OCI-LY3 (cell line): ENCODE results near the gene GPR15LG.
A peak's percentile ranks its signal among the peaks of the same experiment; 100 is the strongest.

Experiments used
- H2AFZ ChIP-seq: fragments of 200-600, 300-600 bp; shearing (Covaris generic); 2 replicates; pipeline ENCODE4 v1.6.0; 2014; ENCODE audit warnings: antibody characterized with exemption, low read depth, low read length
- H3K27ac ChIP-seq: fragments of 200-600, 300-600 bp; sonication (generic); 2 replicates; pipeline ENCODE4 v1.5.1; 2014; ENCODE audit warnings: mild to moderate bottlenecking, low read length, moderate library complexity, mixed read lengths
- H3K27me3 ChIP-seq: fragments of 200-600, 300-600 bp; sonication (generic); 2 replicates; pipeline ENCODE4 v1.6.1; 2014; ENCODE audit warnings: low read depth, low read length, mixed read lengths
- H3K36me3 ChIP-seq: fragments of 200-600, 300-600 bp; sonication (generic); replicated peaks from 2 replicates; pipeline ENCODE3; 2014; ENCODE audit warnings: low read depth, low read length, mixed read lengths
- H3K4me1 ChIP-seq: fragments of 300-600, 200-600 bp; sonication (generic); 2 replicates; pipeline ENCODE4 v1.6.1; 2014; ENCODE audit warnings: low read length, mixed read lengths
- H3K4me2 ChIP-seq: fragments of 200-600, 300-600 bp; sonication (generic); 2 replicates; pipeline ENCODE4 v1.6.1; 2014; ENCODE audit warnings: low read length, mixed read lengths
- H3K4me3 ChIP-seq: fragments of 300-600, 200-600 bp; sonication (generic); 2 replicates; pipeline ENCODE4 v1.5.1; 2014; ENCODE audit warnings: antibody characterized with exemption, mild to moderate bottlenecking, low read length, moderate library complexity
- H3K79me2 ChIP-seq: fragments of 300-600, 200-600 bp; shearing (Covaris generic); 2 replicates; pipeline ENCODE4 v1.6.1; 2014; ENCODE audit warnings: mild to moderate bottlenecking, low read length, mixed read lengths
- H3K9ac ChIP-seq: fragments of 300-600, 200-600 bp; shearing (Covaris generic); 2 replicates; pipeline ENCODE4 v1.6.0; 2014; ENCODE audit warnings: mild to moderate bottlenecking, low read length, moderate library complexity
- H3K9me3 ChIP-seq: fragments of 200-600, 300-600 bp; shearing (Covaris generic); 2 replicates; pipeline ENCODE4 v1.6.1; 2014; ENCODE audit warnings: low read length, mixed read lengths; ENCODE audit not compliant: insufficient read depth
- H4K20me1 ChIP-seq: fragments of 200-600, 300-600 bp; sonication (generic); 2 replicates; pipeline ENCODE4 v1.6.1; 2016; ENCODE audit warnings: low read length, mixed read lengths; ENCODE audit not compliant: insufficient read depth
- EZH2phosphoT487 ChIP-seq: fragments of 200-600 bp; shearing (Covaris generic); IDR thresholded peaks from 2 replicates; pipeline ENCODE4 v1.6.1; 2018; ENCODE audit warnings: antibody characterized with exemption, mixed run types, low read depth
- TF ChIP-seq, protein P1 (sequence below): fragments of 200-600, 300-600 bp; sonication (generic); IDR thresholded peaks from 2 replicates; pipeline ENCODE4 v1.5.1; 2014; ENCODE audit warnings: antibody characterized with exemption, low read length, low read depth

The GPR15LG gene

DNA sequence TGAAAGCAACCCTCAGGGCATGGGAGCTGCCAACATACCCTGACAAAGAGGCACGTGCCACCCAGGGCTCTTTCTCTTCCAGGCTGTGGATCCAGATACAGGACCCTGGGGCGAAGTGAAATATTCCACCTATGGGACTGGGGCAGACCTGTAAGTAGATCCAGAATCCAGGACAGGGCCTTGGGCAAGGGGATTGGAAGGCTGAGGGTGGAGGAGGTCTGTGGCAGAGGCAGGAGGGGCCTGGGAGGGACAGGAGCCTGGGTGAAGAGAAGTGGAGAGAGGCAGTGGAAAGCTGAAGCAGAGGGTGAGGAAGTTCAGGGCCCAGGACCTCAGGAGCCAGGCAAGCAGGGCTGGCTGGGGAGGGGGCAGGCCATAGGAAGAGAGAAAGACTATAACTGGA lies 38.0 kb downstream of the GPR15LG start:
- Histone ChIP-seq H3K9ac (no peak overlapping the region), H4K20me1 (no peaks in the 10 kb centered on the region), H3K4me2 (no peak overlapping the region), H3K4me1 (0 out of 2 replicates have a peak, but pooled peaks cover 4% of the 10 kb centered on the region), H3K36me3 (no peaks in the 10 kb centered on the region), H3K4me3 (no peak overlapping the region), H3K79me2 (no peaks in the 10 kb centered on the region), H2AFZ (no peak overlapping the region), H3K27me3 (peaks cover 15% of the 10 kb centered on the region; the same call in 1 of the 2 replicates), H3K27ac (no peak overlapping the region), H3K9me3 (no peaks in the 10 kb centered on the region)
- TF ChIP-seq EZH2phosphoT487 = no peak
- TF ChIP-seq, protein P1, sequence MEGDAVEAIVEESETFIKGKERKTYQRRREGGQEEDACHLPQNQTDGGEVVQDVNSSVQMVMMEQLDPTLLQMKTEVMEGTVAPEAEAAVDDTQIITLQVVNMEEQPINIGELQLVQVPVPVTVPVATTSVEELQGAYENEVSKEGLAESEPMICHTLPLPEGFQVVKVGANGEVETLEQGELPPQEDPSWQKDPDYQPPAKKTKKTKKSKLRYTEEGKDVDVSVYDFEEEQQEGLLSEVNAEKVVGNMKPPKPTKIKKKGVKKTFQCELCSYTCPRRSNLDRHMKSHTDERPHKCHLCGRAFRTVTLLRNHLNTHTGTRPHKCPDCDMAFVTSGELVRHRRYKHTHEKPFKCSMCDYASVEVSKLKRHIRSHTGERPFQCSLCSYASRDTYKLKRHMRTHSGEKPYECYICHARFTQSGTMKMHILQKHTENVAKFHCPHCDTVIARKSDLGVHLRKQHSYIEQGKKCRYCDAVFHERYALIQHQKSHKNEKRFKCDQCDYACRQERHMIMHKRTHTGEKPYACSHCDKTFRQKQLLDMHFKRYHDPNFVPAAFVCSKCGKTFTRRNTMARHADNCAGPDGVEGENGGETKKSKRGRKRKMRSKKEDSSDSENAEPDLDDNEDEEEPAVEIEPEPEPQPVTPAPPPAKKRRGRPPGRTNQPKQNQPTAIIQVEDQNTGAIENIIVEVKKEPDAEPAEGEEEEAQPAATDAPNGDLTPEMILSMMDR = no peak

DNA sequence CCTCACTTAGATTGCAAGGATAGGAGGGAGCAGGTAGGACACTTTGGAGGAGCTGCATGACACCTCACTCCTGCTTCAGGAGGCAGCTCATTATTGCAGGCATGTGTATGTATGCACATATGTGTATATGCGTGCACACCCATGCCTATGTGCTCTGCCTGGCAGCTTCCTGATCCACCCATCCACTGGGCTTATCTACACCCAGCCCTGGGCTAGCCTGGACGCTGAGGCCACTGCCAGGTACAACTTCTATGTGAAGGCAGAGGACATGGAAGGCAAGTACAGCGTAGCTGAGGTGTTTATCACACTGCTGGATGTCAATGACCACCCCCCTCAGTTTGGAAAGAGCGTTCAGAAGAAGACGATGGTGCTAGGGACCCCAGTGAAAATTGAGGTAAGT lies 38.4 kb downstream of the GPR15LG start:
- no peak overlapping the region for H2AFZ ChIP-seq
- H3K27ac ChIP-seq = no peak overlapping the region
- H3K36me3 ChIP-seq = no peaks in the 10 kb centered on the region
- peaks cover 10% of the 10 kb centered on the region; the same call in 1 of the 2 replicates for H3K27me3 ChIP-seq
- H3K4me1 ChIP-seq = 0 out of 2 replicates have a peak, but pooled peaks cover 4% of the 10 kb centered on the region
- no peak overlapping the region for H3K9ac ChIP-seq
- H3K4me2 ChIP-seq = no peak overlapping the region
- H3K9me3 ChIP-seq = no peaks in the 10 kb centered on the region
- H3K79me2 ChIP-seq = no peaks in the 10 kb centered on the region
- TF ChIP-seq EZH2phosphoT487 = no peak
- TF ChIP-seq, protein P1 = no peak
- H3K4me3 ChIP-seq = no peak overlapping the region
- no peaks in the 10 kb centered on the region for H4K20me1 ChIP-seq

DNA sequence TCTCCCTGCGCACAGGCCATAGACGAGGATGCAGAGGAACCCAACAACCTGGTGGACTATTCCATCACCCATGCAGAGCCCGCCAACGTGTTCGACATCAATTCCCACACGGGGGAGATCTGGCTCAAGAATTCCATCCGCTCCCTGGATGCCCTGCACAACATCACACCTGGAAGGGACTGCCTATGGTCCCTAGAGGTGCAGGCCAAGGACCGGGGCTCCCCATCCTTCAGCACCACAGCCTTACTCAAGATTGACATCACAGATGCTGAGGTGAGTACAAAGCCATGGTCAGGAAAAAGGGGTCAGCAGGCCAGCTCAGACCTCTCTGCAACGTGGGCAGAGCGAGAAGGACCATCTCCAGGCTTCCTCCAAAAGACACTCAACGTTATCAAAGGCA lies 39.5 kb downstream of the GPR15LG start:
- no peak overlapping the region for H3K9ac ChIP-seq
- H3K4me2 ChIP-seq = no peak overlapping the region
- H3K27me3 ChIP-seq = peaks cover 3% of the 10 kb centered on the region; the same call in 1 of the 2 replicates
- no peaks in the 10 kb centered on the region for H3K79me2 ChIP-seq
- H4K20me1 ChIP-seq = no peaks in the 10 kb centered on the region
- 0 out of 2 replicates have a peak, but pooled peaks cover 4% of the 10 kb centered on the region for H3K4me1 ChIP-seq
- H3K4me3 ChIP-seq = no peak overlapping the region
- no peaks in the 10 kb centered on the region for H3K36me3 ChIP-seq
- H3K27ac ChIP-seq = no peak overlapping the region
- no peaks in the 10 kb centered on the region for H3K9me3 ChIP-seq
- H2AFZ ChIP-seq = no peak overlapping the region
- TF ChIP-seq EZH2phosphoT487 = no peak
- TF ChIP-seq, protein P1 = no peak

DNA sequence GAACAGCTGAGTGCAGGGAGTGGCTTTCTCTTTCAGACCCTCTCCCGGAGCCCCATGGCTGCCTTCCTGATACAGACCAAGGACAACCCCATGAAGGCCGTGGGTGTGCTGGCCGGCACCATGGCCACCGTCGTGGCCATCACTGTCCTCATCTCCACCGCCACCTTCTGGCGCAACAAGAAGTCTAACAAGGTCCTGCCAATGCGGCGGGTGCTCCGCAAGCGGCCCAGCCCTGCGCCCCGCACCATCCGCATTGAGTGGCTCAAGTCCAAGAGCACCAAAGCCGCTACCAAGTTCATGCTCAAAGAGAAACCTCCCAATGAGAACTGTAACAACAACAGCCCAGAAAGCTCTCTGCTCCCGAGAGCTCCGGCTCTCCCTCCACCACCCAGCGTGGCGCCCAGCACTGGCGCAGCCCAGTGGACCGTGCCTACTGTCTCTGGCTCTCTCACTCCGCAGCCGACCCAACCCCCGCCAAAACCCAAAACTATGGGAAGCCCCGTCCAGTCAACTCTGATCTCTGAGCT lies 40.5 kb downstream of the GPR15LG start:
- no peaks in the 10 kb centered on the region for H3K27me3 ChIP-seq
- peak overlapping the region; percentile 80 for H2AFZ ChIP-seq

More for the DNA sequence above, 40.5 kb downstream of the GPR15LG start:
- H3K9ac ChIP-seq = peak overlapping the region; percentile 31; the same call in 1 of the 2 replicates
- peak overlapping the region; percentile 70 for H3K4me3 ChIP-seq
- no peak overlapping the region for H3K27ac ChIP-seq
- H3K4me2 ChIP-seq = peak overlapping the region; percentile 70
- no peaks in the 10 kb centered on the region for H3K79me2 ChIP-seq
- 0 out of 2 replicates have a peak, but pooled peaks cover under 1% of the 10 kb centered on the region for H3K9me3 ChIP-seq
- no peaks in the 10 kb centered on the region for H3K36me3 ChIP-seq
- 0 out of 2 replicates have a peak, but pooled peaks cover 4% of the 10 kb centered on the region for H3K4me1 ChIP-seq
- H4K20me1 ChIP-seq = no peaks in the 10 kb centered on the region
- no peak for TF ChIP-seq EZH2phosphoT487
- TF ChIP-seq, protein P1 = no peak
